GM21381 (cell line): ENCODE results near the gene ZNF583.

Experiments
- ATAC-seq: cut with Tn5 transposase; IDR thresholded peaks from one replicate; pipeline ENCODE4 v1.9.1; 2021; ENCODE audit warnings: mild to moderate bottlenecking, moderate library complexity; ENCODE audit not compliant: unreplicated experiment

The ZNF583 gene

GRCh38 chr19:56403764-56404704 lies at the start of gene ZNF583:
ZNF583 (plus strand) TSS chr19:56404332; CDS start chr19:56407115, 2,783 bp downstream.
- peak; percentile 84 for ATAC-seq

DNA sequence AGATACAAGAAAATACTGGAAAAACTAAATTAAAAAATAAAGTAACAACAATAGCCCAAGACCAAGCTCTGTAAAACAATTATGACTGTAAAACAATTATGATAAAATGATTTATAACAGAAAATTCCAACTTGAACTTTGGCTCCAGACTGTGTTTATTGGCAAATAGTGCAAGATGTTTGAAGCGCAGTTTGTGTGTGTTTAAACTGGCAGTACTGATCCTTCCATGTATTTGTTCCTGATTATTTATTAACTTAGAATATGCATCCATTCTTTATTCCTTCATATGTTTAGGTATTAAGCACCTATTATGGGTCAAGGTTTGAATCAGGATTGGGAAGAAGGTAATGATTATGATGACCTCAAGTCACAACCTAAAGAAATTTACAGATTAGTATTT lies 48.6 kb upstream of the ZNF583 start:
- no peak for ATAC-seq

DNA sequence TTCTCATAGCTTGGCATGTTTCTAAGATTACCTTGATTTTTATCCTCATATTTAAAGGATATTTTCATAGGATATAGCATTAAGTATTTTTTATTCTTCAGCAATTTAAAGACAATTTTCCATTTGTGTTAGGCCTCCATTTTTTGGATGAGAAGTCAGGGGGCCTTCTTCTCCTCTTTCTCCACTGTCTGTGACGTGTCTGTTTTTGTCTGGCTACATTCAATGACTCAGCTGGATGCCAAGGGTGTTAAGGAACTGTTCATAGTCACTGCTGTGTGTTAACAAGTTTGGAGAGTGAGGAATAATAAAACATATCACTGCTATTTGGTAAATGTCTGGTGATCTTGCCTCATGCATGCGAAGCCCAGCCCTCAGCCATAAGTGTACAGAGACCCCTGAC lies 47.2 kb upstream of the ZNF583 start:
- no peak for ATAC-seq

DNA sequence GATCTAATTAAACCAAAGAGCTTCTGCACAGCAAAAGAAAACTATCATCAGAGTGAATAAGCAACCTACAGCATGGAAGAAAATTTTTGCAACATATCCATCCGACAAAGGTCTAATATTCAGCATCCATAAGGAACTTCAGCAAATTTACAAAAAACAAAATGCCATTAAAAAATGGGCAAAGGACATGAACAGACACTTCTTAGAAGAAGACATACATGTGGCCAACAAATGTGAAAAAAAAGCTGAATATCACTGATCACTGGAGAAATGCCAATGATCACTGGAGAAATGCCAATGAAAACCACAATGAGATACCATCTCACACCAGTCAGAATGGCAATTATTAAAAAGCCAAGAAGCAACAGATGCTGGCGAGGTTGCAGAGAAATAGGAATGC lies 43.3 kb upstream of the ZNF583 start:
- no peak for ATAC-seq

DNA sequence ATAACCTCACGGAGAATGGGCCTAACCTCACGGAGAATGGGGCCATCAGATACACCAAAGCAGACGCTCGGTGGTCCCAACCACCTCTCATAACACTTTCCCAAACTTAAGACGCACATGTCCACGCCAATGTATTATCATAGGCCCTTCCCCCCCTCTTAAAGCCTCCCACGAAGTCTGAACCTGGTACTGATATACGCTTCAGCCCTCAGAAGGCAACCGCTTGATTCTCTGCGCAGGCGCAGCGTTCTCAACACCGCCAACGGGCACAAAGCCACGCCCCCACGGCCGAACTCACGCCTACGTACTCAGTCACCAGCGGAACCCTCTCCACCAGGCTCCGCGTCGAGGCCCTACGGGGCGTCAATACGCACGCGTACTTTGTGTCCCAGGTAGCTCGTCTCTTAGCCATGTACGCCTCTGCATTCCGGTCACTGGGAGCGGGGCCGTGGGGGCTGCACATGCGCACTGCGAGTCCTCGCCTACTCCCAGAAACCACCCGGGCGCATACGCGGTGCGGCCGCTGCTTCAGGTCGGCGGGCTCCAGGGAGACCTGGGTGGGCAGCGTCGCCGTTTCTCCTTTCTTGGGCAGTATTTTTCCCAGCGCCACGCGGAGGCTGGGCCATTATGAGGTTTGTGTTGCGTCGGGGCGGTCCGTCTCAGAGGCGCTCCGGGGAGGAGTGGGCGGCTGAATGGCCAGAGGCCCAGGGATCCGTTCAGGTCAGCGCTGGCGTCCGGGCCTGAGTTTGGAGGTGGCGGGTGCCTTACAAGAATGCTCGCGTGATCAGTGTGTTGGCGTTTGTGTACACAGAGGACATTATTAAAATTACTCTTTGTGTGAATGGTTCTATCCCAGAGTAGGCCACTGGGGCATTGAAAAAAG lies 36.1 kb upstream of the ZNF583 start:
- ATAC-seq: peak; percentile 54

GRCh38 chr19:56369886-56370676 lies 34.1 kb upstream of the ZNF583 start:
- ATAC-seq: no peak

DNA sequence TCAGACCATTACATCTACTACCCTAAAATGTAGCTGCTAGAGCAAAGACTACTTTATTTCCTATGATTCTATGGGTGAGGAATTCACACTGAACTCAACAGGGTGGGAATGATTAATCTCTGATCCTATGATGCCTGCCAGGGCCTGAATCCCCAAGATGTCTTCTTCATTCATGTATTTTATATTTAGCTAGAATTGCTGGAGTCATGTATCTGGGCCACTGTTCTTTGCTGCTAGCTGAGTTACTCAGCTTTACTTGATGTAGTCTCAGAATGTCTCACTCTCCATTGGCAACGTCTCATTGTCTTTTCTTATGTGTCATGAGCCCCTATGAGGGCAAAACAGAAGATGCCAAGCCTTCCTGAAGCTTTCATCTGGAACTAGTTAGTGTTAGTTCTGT lies 31.9 kb upstream of the ZNF583 start:
- no peak for ATAC-seq

GRCh38 chr19:56377105-56377924 lies 26.8 kb upstream of the ZNF583 start:
- no peak for ATAC-seq

- no peak for ATAC-seq
Observed at GRCh38 chr19:56383826-56384605, 20.1 kb upstream of the ZNF583 start.

DNA sequence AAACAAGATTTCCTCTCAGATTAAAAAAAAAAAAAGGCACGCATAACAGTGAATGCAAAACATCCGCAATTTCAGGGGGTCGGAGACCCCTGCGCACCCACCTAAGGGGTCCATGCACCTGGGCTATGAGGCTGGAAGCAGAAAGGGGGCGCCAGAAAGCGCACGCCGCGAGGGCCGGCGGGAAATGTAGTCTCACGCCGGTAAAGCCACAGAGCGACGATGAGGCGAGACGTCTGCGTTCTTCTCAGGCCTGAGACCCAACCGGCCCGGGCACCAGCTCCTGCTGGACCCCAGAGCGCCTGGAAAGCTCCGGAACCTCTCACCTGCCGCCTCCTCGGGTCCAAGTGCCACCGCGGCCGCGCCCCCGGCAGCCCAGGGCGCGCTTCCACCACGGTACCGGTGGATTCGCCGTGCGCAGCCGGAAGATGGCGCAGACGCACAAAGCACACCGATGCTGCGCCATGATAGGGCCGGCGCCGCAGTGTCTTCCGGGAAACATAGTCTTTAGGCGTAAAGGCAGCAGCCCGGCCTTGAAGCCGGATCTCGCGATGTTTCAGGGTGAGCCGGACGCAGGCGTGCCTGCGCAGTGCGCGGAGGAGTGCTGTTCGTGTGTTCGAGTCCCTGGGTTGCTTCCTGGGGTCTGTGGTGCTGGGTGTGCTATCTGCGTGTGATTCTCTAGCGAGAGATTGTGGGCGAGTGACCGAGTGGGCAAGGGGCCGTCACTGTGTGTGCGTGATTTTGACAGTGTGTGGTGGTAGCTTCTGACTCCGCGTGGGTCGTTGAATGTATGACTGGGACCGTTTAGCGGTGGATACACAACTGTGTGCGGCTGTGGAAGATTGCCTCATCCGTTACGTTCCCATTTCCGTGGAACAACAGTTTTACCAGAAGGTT lies 10.8 kb upstream of the ZNF583 start, which contains the start of gene ZNF582:
Gene ZNF582 (minus strand): TSS at position 416 of the 894 bp plus-strand sequence. CDS start 1,782 bp downstream, outside the sequence.
- ATAC-seq: peak; percentile 93

DNA sequence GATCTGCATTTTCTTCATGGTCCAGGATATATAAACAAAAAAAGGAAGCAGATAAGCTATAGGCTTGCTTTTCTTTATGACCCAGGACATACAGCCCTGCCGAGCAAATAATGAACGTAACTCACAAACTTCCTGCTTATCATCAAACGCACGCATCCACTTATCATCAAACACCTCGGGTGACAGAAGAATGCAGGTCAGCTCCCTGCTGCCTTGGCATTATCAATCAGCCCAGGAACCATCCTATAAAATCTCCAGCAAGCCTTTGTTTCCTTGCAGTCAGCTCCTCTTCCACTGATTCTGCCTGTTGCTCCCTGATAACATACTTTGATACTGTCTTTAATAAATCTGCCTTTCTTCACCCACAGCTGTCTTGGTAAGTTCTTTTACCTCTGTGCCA lies 5.3 kb upstream of the ZNF583 start:
- no peak for ATAC-seq

DNA sequence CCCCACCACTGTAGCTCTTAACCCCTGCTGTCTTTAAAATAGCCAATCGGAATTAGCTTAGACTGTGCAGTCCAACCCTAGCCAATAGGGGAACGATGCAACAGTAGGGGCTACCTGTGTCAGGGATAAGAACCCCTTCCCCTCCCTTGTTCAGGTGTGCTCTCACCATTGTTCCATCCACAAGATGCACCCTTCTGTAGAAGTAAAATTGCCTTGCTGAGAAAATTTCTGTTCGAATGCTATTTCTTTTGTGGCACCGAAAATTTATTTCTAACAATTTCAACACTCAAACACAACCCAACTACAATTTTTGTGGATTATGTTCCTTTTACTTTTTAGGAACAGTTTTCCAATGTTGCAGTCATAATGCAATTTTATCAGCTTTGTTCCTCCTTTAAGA lies 3.6 kb upstream of the ZNF583 start:
- ATAC-seq: no peak

- no peak for ATAC-seq
Observed at GRCh38 chr19:56403261-56403660, 871 bp upstream of the ZNF583 start.

GRCh38 chr19:56404705-56405056 lies 549 bp downstream of the ZNF583 start:
- peak; percentile 3 for ATAC-seq

GRCh38 chr19:56405062-56405461 lies 930 bp downstream of the ZNF583 start:
- no peak for ATAC-seq

GRCh38 chr19:56423276-56423984 lies 19.3 kb downstream of the ZNF583 start:
- ATAC-seq: no peak

- no peak for ATAC-seq
Observed at GRCh38 chr19:56423985-56424353, 19.8 kb downstream of the ZNF583 start.
